Hepatocyte (in vitro differentiated cells): ENCODE results near the gene MLPH. TPM values are rescaled to one million over a fixed set of nuclear protein-coding genes. Genes with fewer than 3 reads are reported as not detected.

ENCODE experiments used
- DNase-seq: peaks from one replicate; pipeline ENCODE4 v3.0.0-alpha.2; 2016; ENCODE audit warnings: low spot score
- H2AFZ ChIP-seq: fragments of 200-600 bp; sonication (generic); 2 replicates; pipeline ENCODE4 v1.6.0; 2016; ENCODE audit warnings: antibody characterized with exemption, mild to moderate bottlenecking
- H3K27ac ChIP-seq: fragments of 200-600 bp; sonication (generic); 2 replicates; pipeline ENCODE4 v1.5.1; 2016; ENCODE audit warnings: mild to moderate bottlenecking
- H3K27me3 ChIP-seq: fragments of 200-600 bp; sonication (generic); 2 replicates; pipeline ENCODE4 v1.6.1; 2016
- H3K36me3 ChIP-seq: fragments of 200-600 bp; sonication (generic); replicated peaks from 2 replicates; pipeline ENCODE4 v1.5.1; 2016; ENCODE audit warnings: low read depth; ENCODE audit not compliant: insufficient read depth
- H3K4me1 ChIP-seq: fragments of 200-600 bp; sonication (generic); 2 replicates; pipeline ENCODE4 v1.5.1; 2016; ENCODE audit warnings: mild to moderate bottlenecking, moderate library complexity; ENCODE audit not compliant: insufficient read depth
- H3K4me2 ChIP-seq: fragments of 200-600 bp; sonication (generic); 2 replicates; pipeline ENCODE4 v1.6.0; 2016
- H3K4me3 ChIP-seq: fragments of 200-600 bp; sonication (generic); 2 replicates; pipeline ENCODE4 v1.5.1; 2016; ENCODE audit warnings: mild to moderate bottlenecking
- H3K79me2 ChIP-seq: fragments of 200-600 bp; sonication (generic); 2 replicates; pipeline ENCODE4 v1.6.0; 2017; ENCODE audit warnings: mild to moderate bottlenecking
- H3K9me2 ChIP-seq: fragments of 200-600 bp; sonication (generic); replicated peaks from 2 replicates; pipeline ENCODE4 v1.6.0; 2017; ENCODE audit warnings: mild to moderate bottlenecking; ENCODE audit not compliant: insufficient read depth
- H3K9me3 ChIP-seq: fragments of 200-600 bp; sonication (generic); 2 replicates; pipeline ENCODE4 v1.5.1; 2016; ENCODE audit warnings: low read depth, mild to moderate bottlenecking
- H4K20me1 ChIP-seq: fragments of 200-600 bp; sonication (generic); 2 replicates; pipeline ENCODE4 v1.6.0; 2016; ENCODE audit warnings: mild to moderate bottlenecking; ENCODE audit not compliant: insufficient read depth, poor library complexity, severe bottlenecking
- CTCF ChIP-seq: fragments of 200-600 bp; sonication (generic); IDR thresholded peaks from 2 replicates; pipeline ENCODE4 v1.5.1; 2016; ENCODE audit warnings: antibody characterized with exemption, mild to moderate bottlenecking; ENCODE audit not compliant: poor library complexity
- EZH2 ChIP-seq: fragments of 200-600 bp; sonication (generic); IDR thresholded peaks from 2 replicates; pipeline ENCODE4 v1.6.1; 2016; ENCODE audit warnings: antibody characterized with exemption, mild to moderate bottlenecking, borderline replicate concordance
- EZH2phosphoT487 ChIP-seq: fragments of 200-600 bp; sonication (generic); IDR thresholded peaks from one replicate; pipeline ENCODE4 v1.6.1; 2018; ENCODE audit warnings: antibody characterized with exemption, mild to moderate bottlenecking, low read depth, moderate library complexity; ENCODE audit not compliant: unreplicated experiment, severe bottlenecking
- WGBS: methylation state at CpG from one replicate; pipeline ENCODE4 v1.1.6; 2016; ENCODE audit warnings: low lambda C conversion rate; ENCODE audit errors: missing lambda C conversion rate; 5-methylcytosine and 5-hydroxymethylcytosine counted together
- polyA plus RNA-seq: library from polyadenylated mRNA; unstranded; fragments of >200 nt; fragmentation: Nextera tagmentation; extraction: Ambion mirVana; gene quantifications from 2 replicates; pipeline ENCODE4 v1.2.1, GENCODE V29; 2016
- total RNA-seq: library from RNA; depleted of rRNA; stranded (reverse); fragments of >200 nt; gene quantifications from 2 replicates; pipeline ENCODE4 v1.2.3, GENCODE V29; 2014

Gene MLPH
- total and polyA plus RNA-seq, 2 experiments from 2014 or later, result 6.7 to 12.3 TPM

GRCh38 chr2:237450108-237450507 lies 36.9 kb upstream of the MLPH start:
- H3K4me1 ChIP-seq, result peaks cover 5% of the 10 kb centered on the region
- no peaks in the 10 kb centered on the region for H3K36me3 ChIP-seq
- H3K4me3 ChIP-seq, result no peak overlapping the region
- no peaks in the 10 kb centered on the region for H3K9me2 ChIP-seq
- WGBS, result 87% methylated on average over 6 of the region's 6 CpGs
- no peaks in the 10 kb centered on the region for H3K79me2 ChIP-seq
- H4K20me1 ChIP-seq, result no peaks in the 10 kb centered on the region
- H3K27ac ChIP-seq, result no peak overlapping the region
- H3K4me2 ChIP-seq, result no peak overlapping the region
- no peaks in the 10 kb centered on the region for H3K9me3 ChIP-seq
- H3K27me3 ChIP-seq, result no peaks in the 10 kb centered on the region
- no peak overlapping the region for H2AFZ ChIP-seq
- no peak for TF ChIP-seq EZH2phosphoT487
- no peak for TF ChIP-seq CTCF
- DNase-seq, result no peak

GRCh38 chr2:237450583-237450982 lies 36.5 kb upstream of the MLPH start:
- H3K27ac ChIP-seq, result peak overlapping the region; percentile 76
- 96% methylated on average over 13 of the region's 13 CpGs for WGBS
- H3K4me1 ChIP-seq, result peaks cover 5% of the 10 kb centered on the region
- no peak overlapping the region for H3K4me2 ChIP-seq
- no peak for DNase-seq
- no peaks in the 10 kb centered on the region for H4K20me1 ChIP-seq
- H3K9me2 ChIP-seq, result no peaks in the 10 kb centered on the region
- TF ChIP-seq EZH2, result no peak
- no peaks in the 10 kb centered on the region for H3K79me2 ChIP-seq
- no peaks in the 10 kb centered on the region for H3K27me3 ChIP-seq
- H3K36me3 ChIP-seq, result no peaks in the 10 kb centered on the region
- H2AFZ ChIP-seq, result no peak overlapping the region
- no peaks in the 10 kb centered on the region for H3K9me3 ChIP-seq
- no peak overlapping the region for H3K4me3 ChIP-seq

GRCh38 chr2:237451643-237452469 lies 35.2 kb upstream of the MLPH start:
- peak overlapping the region; percentile 76 for H3K27ac ChIP-seq
- H3K9me3 ChIP-seq, result no peaks in the 10 kb centered on the region
- no peak for DNase-seq
- peak; percentile 36 for TF ChIP-seq CTCF
- no peak for TF ChIP-seq EZH2phosphoT487
- TF ChIP-seq EZH2, result no peak
- no peak overlapping the region for H3K4me3 ChIP-seq
- H3K4me2 ChIP-seq, result peak overlapping the region; percentile 57
- no peak overlapping the region for H2AFZ ChIP-seq
- H4K20me1 ChIP-seq, result no peaks in the 10 kb centered on the region
- no peaks in the 10 kb centered on the region for H3K9me2 ChIP-seq
- H3K36me3 ChIP-seq, result no peaks in the 10 kb centered on the region
- H3K4me1 ChIP-seq, result peaks cover 5% of the 10 kb centered on the region
- no peaks in the 10 kb centered on the region for H3K79me2 ChIP-seq
- no peaks in the 10 kb centered on the region for H3K27me3 ChIP-seq
- WGBS, result 49% methylated on average over 20 of the region's 20 CpGs

- 84% methylated on average over 3 of the region's 3 CpGs for WGBS
- H3K4me3 ChIP-seq, result no peak overlapping the region
- no peaks in the 10 kb centered on the region for H3K36me3 ChIP-seq
- H3K9me2 ChIP-seq, result no peaks in the 10 kb centered on the region
- DNase-seq, result no peak
- no peak overlapping the region for H2AFZ ChIP-seq
- no peak overlapping the region for H3K27ac ChIP-seq
- H3K27me3 ChIP-seq, result no peaks in the 10 kb centered on the region
- H3K4me2 ChIP-seq, result no peak overlapping the region
- no peaks in the 10 kb centered on the region for H4K20me1 ChIP-seq
- no peaks in the 10 kb centered on the region for H3K79me2 ChIP-seq
- TF ChIP-seq EZH2 (no peak), EZH2phosphoT487 (no peak), CTCF (no peak)
- peaks cover 5% of the 10 kb centered on the region for H3K4me1 ChIP-seq
- no peaks in the 10 kb centered on the region for H3K9me3 ChIP-seq
These were observed 34.2 kb upstream of the MLPH start for GRCh38 chr2:237452861-237453260.
